GM21529 (cell line): ENCODE results near the gene ATXN1.

Experiments used
- ATAC-seq: cut with Tn5 transposase; IDR thresholded peaks from one replicate; pipeline ENCODE4 v1.9.1; 2021; ENCODE audit not compliant: unreplicated experiment

ATXN1 gene

DNA sequence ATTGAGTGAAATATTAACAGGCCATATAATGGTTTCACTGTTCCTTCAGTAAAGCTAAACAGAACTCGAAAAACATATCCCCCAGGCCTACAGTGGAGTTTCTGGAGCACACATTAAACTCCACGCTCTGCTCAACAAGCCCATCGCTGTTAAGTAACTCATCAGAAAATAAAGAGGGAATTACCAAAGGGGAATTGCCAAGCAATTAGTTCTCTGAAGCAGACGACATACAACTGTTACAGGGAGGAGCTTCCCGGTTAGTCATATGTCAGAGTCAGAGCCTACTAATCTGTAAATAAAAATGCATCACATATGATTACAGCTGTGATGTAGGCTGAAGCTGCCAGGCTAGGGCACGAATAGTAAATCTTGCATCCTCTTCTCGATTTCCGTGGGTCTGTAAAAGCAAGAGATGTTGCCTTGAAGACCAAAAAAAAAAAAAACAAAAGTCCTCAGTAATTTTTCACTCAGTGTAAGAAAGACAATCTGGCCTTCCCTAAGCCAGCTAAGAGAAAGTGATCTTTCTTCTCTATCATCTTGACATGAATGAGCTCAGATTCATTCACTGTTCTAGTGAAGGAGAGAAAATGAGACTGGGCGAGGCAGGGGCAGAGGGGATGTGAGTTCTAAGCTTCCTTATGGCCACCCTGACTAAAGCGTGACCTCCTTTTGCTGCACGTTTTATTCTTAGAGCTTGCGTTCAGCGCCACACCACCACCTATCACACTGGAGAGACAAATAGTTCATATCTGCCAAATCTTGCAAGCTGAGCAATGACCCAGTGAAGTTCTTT is 13.8 kb downstream of the ATXN1 start:
- ATAC-seq: no peak

DNA sequence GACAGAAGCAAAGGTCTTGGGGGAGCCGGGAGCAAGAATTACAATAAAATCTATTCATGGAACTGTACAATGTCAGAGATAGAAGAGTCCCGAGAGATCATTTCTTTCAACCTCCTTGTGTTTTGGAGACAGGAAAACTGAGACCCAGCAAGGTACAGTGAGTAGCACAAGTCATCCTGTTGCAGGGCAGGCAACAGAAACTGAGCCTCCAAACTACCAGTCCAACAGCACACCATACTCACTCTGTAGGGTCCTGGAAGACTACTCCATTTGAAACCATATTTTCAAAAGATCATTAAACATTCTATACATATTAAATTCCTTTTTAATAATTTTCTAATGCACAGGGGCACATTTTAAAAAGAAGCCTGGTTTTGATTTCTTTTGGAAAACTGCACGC is 14.4 kb downstream of the ATXN1 start:
- ATAC-seq: no peak

GRCh38 chr6:16746401-16746800 is 14.9 kb downstream of the ATXN1 start:
- no peak for ATAC-seq

GRCh38 chr6:16743664-16744210 is 17.5 kb downstream of the ATXN1 start:
- ATAC-seq: no peak

DNA sequence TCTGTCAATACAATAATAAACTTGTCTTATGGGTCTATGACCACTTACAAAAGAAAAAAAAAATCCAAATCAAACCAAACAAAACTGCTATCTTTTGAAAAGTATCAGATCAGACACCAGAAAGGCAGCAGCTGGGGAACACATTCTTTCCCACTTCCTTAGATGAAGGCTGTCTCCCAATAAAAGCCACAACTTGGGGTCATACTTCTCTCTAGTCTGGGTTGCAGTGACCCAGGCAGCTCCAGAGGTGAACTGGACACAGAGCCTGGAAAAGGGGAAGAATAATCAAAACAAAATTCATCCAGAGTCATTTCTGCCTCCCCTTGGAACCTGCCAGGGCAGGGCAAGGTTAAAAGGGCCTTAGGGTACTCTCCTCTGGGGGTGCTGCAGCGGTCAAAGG is 19.1 kb downstream of the ATXN1 start:
- ATAC-seq: no peak

DNA sequence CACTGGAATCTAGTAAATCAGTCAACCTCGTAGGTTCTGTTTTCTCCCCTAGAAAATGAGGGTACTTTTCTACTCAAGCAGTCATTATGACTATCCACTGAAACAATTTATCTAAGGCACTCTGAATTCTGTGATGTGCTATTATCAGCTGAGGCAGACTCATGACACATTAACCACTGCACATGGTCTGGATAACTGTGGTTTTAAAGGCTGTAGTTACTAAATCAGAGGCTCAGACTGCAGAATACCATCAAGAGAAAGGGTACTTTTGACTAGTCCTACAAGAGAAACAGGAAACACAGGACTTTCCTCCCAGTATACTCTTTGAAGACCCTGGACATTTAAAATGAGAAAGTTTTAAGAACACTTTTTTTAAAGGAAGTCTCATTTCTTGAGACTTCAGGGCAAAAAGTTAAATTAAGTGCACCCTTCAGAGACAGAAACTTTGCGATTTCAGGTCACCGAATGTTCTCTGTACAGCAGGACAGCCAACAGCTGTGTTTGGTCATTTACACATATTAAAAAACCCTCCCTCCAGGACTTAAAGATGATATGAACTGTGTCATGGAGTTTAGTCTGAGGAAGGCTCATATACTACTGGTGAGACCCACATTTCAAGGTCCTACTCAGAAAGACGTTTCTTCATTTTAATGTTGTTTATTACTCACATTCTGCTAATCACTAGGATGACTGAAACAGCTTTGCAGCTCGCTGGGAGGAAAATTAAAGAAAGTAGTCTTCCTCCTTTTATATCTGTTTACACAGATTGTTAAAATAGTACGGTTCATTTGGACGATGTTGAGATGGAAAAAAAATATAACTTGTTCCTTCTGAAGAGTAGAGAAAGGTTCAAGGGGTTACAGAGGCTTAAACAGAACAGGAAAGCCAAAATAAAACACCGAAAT is 19.9 kb downstream of the ATXN1 start:
- ATAC-seq: no peak

- ATAC-seq: no peak
These were observed 21.2 kb downstream of the ATXN1 start for GRCh38 chr6:16740097-16740496.

DNA sequence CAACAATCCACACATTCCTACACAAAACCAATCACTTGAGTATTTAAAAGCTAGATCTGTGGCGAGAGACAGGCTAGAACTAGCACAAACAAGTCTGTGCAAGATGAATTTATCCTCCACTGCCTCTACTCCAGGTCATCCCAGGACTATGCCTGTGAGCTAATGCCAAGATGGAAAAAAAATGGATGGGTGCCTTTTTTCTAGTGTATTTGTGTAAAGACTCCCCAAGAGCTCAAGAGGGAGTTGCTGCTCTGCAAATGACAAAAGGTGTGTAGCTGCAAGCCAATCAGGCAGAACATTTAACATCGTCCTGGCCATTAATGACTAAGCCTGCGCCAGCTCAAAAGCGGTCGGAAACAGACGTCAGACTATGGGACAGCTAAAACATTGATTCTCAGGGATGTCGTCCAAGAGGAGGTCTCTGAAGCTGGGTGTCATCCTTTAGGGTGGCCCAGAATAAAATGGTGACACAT is 21.9 kb downstream of the ATXN1 start:
- ATAC-seq: no peak

GRCh38 chr6:16737925-16738324 is 23.3 kb downstream of the ATXN1 start:
- ATAC-seq: no peak

- ATAC-seq: no peak
These were observed 24.1 kb downstream of the ATXN1 start for GRCh38 chr6:16736856-16737775.

GRCh38 chr6:16735014-16735413 is 26.2 kb downstream of the ATXN1 start:
- no peak for ATAC-seq

- ATAC-seq: no peak
These were observed 28.2 kb downstream of the ATXN1 start for GRCh38 chr6:16733085-16733484.

DNA sequence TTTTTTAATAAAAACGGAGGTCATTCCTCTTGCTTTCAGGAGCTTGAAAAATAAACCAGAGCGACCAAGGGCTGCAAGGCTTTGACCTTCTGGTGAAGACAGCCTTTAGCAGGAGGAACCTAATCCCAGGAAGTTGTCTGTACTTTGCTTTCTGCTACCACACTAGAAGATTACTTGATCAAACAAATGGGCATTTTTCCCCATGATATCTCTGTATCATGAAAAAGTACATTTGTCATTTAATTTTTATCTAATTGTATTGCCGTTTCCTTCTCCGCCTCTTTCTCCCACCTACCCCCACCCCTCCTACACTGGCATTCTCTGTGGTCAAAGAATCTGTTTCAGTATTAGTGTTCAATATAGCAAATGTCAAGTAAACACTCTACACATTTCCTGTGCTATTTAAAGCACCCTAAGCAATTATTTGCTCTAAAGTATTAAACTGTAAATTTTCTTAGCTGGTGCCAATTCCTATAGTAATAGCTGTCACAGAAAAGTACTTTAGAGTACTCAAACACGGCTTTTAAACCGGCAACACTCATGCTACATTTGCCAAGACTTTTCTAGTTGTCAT is 29.7 kb downstream of the ATXN1 start:
- peak; percentile 98 for ATAC-seq

- ATAC-seq: no peak
These were observed 30.4 kb downstream of the ATXN1 start for GRCh38 chr6:16730738-16731477.

DNA sequence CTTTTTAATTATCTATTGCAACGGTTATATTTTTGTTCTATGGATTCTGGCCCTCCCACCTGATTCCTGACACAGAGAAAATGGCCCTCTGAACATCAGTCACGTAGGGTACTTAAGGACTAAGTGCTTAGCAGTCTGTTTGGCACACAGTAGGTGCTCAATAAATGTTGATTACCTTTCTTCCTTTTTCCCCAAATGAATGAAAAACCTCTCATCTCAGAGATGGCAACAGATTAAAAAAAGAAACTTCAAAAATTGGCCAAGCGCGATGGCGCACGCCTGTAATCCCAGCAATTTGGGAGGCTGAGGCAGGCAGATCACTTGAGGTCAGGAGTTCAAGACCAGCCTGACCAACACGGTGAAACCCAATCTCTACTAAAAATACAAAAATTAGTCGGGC is 31.5 kb downstream of the ATXN1 start:
- no peak for ATAC-seq

DNA sequence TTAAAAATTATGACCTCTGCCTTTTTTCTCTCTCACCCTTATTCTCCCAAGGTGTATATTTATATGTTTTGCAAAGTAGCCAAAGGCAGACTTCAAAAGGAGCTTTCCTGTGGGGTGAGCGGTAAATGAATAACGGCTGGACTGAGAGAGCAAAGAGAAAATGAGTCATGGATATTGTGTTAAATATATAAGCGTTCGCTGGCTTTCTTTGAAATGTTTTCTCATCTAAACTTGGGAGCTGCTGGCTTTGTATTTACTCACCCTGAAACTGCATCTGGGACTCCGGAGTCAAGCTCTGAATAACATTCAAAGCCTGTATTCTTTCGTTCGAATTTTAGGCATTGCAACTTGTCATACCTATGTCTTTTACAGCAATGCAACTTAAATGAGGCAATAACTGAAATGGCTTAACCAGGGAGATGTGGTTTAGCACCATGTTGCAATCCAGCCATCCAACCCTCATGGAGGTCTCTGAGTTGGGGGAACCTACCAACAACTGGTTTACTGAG is 32.0 kb downstream of the ATXN1 start:
- no peak for ATAC-seq

DNA sequence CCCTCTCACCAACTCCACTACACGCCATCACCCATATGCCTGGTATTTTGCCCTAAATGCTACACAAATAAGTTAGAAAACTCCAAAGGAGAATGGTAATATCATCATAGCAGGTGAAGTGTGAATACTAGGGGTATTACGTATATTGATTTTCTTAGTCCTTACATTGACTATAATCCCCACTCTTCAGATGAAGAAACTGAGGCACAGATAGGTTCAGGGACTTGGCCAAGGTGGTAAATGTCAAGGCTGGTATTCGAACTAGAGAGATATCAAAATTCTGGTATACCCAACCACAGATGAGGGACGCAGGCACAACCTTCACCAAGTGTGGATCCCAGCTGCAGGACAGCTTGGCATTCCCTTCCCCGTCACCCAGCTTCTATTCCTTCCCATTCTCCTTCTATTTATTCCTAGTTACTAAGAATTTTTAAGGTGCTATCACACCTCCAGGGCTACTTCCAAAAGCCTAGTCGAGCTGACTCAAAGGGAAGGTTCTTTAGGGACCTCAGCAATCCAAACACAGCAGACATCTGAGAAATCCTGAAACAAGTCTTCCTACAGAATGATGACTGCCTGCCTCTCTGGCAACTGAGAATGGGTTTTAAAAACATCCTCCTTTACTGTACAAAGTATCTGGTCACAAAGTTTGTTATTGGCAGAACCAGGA is 32.6 kb downstream of the ATXN1 start:
- no peak for ATAC-seq

DNA sequence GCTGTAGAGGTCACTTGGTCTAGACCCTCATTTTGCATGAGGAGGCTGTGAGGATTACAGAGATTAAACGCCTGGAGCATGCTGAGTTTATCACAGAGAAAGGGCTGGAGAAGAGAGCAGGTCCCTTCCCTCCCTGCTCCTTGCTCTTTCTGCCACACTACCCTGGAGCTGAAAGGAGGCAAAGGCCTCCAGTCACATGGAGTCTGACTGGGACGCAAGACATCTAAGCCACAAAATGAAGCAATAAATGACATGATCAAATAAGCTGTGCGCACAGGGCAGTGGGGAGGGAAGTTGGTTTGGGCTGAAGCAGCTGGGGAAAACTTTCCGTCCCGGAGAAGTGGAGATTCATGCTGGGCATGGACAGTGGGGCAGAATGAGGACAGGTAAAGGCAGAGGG is 33.3 kb downstream of the ATXN1 start:
- ATAC-seq: no peak
